GM18858 (cell line): ENCODE results near the gene NCBP3.
"Not testable (repeated sequence)": the region's sequence is repeated elsewhere in the genome, so short reads cannot be mapped to it uniquely, and the experiment has no call there.

Source experiments
- ATAC-seq: cut with Tn5 transposase; IDR thresholded peaks from one replicate; pipeline ENCODE4 v1.9.1; 2021; ENCODE audit not compliant: unreplicated experiment

Gene NCBP3

DNA sequence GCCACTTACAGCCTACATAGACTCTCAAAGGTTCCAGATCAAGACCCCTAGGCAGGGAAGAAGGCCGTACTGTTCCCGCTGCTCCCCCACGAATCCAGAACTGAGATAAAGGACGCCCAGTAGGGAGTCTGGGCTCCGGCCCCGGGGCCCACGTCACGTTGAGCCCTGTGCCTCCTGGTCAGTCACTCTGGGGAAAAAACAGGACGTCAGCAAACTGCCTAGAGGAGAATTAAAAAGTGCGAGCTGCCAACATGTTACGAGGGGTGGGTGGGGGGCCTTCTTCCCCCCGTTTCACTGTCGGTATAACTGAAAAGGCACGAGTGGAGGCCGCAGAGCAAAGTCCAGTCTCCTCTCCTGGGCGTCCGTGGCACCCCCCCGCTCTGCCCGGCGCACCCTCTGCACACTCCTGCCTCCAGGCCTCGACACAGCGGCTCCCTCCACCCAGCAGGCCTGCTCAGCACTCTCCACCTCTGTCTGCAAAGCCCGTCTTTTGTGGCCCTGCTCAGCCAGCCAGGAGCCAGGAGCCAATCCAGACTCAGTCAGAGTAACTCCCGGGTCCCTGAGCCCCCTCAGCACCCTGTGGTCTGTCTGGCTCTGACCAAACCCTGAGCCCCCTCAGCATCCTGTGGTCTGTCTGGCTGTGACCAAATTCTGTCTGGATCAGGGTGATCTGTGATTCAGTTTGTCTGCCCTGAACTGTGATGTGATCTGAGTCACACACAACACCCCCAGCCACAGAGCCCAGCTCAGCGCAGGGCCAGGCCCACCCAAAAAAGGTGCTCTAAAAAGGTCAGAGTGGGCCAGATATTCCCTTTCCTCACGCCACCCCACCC is 51.3 kb downstream of the NCBP3 start:
- no peak for ATAC-seq

DNA sequence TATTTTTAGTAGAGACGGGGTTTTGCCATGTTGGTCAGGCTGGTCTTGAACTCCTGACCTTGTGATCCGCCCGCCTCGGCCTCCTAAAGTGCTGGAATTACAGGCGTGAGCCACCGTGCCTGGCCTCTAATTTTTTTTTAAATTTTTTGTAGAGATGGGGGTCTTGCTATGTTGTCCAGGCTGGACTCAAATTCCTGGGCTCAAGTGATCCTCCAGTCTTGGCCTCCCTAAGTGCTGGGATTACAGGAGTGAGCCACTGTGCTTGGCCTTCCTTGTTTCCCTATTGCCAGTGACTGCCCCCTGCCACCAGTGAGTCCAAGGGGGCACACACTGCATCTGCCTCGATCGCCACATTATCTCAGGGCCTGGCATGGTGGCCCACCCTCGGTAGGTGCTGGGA is 51.9 kb downstream of the NCBP3 start:
- ATAC-seq = not testable (repeated sequence)

DNA sequence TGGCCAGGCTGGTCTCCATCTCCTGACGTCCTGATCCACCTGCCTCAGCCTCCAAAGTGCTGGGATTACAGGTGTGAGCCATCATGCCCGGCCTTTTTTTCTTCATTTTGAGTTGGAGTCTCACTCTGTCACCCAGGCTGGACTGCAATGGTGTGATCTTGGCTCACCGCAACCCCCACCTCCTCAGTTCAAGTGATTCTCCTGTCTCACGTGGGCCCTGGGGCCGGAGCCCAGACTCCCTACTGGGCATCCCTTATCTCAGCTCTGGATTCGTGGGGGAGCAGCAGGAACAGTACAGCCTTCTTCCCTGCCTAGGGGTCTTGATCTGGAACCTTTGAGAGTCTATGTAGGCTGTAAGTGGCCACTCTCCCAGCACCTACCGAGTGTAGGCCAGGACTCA is 52.8 kb downstream of the NCBP3 start:
- ATAC-seq = not testable (repeated sequence)

DNA sequence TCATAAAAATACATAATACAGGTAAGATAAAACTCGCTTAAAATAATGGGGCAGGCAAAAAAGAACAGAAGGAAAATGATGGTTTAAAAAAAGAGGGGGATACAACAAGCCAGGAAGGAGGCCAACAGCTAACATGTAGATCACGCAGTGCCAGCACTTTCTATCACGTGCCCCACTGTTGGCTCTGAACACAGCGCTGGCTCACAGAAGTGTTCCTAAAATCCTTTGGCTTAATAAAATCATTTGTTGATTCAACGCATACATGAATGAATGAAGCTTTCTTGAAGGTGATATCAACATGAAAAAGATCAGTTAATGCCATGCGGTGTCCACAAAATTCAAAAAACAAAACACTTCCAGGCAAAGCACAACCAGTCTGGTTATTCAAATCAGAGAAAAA is 53.6 kb downstream of the NCBP3 start:
- no peak for ATAC-seq

DNA sequence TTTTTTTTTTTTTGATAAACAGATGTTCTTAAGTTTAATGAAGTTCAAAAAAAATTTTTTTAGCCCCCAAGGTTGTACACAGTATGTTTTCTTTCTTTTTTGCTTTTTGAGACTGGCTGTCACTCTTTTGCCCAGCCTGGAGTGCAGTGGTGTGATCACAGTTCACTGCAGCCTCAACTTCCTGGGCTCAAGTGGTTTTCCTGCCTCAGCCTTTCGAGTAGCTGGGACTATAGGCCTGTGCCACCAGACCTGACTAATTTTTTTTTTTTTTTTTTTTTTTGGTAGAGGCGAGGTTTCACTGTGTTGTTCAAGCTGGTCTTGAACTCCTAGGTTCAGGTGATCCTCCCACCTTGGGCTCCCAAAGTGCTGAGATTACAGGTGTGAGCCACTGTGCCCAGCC is 57.8 kb downstream of the NCBP3 start:
- ATAC-seq = no peak

DNA sequence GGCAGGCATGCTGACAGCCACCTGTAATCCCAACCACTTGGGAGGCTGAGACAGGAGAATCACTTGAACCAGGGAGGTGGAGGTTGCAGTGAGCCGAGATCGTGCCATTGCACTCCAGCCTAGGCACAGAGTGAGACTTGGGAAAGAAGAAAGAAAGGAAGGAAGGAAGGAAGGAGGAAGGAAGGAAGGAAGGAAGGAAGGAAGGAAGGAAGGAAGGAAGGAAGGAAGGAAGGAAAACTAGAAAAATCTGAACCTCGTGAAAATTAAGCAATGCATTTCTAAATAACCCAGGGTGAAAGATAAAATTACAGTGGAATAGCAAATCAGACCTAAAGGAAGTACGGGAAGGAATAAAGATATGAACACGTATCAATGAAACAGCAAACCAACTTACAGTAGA is 60.7 kb downstream of the NCBP3 start:
- not testable (repeated sequence) for ATAC-seq

DNA sequence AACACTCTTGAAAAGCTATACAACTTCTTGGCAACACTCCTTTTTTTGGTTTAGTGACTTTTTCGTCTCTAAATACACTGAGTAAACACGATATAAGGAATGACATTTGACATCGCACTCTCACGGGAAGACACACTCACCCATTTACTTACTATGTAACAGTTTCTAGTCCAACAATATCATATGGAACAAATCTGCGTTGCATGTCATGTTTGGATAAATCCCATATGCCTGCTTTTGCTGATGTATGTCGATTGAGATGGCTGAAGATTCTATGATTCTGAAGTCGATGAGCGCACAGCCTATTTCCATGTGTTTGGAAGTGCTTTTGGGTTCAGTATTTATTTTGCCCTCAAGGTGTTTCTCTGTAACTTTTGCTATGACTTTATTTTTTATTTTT is 63.3 kb downstream of the NCBP3 start:
- no peak for ATAC-seq

DNA sequence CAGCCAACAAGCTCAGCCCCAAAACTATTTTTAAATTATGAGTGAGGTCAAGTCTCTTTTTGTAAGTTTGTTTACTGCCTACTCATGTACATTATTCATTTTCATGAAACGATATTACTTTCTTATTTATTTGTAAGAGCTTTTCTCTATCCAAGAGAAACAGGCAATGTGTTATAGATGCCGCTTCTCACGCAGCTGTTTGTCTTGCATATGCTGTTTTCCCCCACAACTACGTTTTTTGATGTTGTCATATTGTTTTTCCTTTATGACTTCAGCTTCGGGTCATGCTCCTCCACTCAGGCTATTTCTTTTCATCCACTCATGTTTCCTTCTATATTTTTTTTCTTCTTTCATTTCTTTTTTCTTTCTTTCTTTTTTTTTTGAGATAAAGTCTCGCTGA is 65.1 kb downstream of the NCBP3 start:
- no peak for ATAC-seq

DNA sequence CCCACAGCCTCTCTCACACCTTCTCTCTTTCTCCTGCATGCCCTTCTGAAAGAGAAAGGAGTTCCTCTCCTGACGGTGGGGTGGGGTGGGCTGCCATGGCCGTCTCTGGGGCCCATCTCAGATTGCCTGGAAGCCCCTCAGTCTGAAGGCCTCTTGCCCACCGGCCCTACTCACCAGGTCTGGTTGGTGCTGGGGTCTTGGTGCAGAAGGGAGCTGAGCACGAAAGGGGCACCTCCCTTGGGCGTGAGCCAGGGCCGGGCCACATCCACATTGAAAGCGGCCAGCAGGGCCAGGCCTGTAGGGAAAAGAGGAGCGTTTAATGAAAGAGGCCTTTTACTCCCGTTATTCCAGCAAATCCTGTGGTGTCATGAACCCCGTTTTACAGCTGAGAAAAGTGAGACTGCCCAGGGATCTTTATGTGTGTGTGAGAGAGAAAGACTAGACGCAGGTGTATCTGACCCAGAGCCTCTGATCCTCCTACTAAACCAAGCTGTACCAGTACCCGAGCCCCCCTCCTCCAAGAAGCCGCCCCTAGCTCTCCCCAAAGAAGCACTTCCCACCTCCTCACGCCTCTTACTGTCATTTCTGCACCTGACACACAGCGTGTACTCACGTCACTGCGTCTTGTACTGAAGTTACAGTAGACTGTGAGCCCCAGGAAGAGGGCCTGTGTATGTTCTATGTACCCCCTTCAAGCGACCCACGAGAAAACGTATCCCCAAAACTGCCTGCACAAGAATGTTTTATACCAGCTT is 68.5 kb downstream of the NCBP3 start:
- ATAC-seq = no peak

DNA sequence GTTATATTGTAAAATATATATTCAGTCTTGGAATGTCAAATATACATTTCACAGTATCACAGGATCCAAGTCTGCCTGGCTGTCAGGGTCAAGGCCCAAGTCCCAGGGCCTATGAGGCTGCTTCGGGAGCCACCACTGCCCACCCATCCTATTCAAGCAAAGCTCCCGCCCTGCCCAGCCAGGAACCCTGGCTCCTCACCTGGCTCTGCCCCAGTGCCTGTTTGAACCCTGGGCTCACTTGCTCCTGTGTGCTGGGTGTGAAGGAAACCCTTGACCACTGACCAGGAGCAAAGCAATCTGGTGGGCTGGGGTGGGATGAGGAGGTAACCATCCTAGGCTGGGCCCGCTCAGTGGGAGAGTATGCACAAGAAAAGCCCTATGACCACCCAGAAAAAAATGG is 72.1 kb downstream of the NCBP3 start:
- no peak for ATAC-seq

DNA sequence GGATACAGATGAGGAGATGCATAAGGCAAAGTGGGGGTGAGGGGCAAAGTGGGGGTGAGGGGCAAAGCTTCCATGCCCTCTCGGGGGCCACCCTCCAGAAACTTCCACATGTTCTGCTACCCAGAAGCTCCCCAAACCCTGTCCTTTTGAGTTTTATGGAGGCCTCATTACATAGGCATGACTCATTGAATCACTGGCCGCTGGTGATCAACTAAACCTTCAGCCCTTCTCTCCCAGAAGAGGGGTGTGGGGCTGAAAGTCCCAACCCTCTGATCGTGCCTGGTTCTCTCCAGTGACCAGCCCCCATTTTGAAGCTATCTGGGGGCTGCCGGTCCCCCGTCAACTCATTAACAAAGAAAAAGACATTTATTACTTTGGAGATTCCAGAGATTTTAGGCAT is 72.5 kb downstream of the NCBP3 start:
- no peak for ATAC-seq

DNA sequence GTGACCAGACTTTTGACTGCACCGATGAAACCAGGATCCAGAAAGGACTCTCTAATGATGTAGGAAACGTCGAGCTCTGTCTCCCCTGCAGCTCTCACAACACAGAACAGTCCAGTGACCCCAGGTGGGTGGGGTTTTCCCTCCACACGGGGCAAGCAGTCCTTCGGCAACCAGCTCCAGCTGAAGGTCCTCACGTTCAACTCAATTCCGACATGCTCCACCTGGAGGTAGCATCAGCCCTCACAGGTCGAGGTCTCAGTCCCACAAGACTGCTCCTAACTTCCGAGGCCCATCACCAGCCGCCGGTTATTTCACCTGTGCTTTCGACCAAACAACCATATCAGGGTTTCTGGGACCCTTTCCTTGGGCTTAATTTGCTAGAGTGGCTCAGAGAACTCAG is 73.3 kb downstream of the NCBP3 start:
- ATAC-seq = no peak

DNA sequence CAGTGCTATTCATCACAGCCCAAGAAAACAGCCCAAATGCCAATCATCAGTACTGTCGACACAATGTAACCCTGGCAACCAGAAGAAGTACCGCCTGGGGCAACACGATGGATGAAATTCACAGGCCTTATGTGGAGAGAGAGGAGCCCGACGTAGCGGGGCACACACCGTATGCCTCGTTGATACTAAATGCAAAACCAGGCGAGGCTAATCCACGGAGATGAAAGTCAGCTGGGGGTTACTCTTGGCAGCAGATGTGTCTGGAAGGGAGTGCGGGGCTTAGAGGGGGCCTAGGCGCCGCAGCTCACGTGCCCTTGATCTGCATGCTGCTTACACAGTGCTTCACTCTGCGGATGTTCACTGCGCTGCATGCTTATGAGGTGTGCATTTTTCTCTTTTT is 74.9 kb downstream of the NCBP3 start:
- no peak for ATAC-seq

DNA sequence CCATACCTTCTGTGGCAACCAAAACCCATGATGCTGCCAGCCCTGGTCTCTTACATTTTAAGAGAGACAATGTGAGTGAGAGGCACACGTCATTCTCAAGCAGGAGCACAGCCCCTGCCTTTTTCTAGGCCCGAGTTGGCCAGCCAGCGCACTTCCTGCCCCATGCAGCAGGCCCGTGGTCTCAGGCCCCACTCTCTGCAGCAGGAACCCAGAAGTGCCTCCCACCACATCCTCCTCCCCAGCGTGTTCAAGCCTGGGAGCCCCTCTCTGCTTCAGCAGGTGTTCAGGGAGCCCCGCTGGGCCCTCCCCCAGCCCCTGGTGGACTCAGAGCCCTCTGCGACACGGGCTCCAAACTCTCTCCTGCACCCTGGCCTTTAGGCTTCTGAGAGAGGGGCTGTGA is 75.6 kb downstream of the NCBP3 start:
- no peak for ATAC-seq

DNA sequence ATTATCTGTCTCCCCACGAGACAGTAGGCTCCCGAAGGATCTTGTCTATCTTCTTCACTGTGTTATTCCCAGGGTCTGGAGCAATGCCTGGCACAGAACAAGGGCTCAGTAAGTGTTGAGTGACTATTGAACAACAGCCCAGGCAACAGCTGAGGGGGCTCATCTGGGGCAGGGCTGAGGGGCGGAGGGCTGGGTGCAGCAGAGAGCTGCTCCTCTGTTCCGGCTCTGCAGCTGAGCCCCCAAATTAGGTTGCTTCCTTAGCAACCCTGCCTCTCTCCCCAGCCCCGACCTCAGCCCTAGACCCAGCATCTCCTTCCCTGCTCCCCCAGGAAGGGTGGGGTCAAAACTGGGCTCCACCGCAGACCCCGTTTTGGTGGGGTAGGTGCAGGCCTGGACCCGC is 77.3 kb downstream of the NCBP3 start:
- ATAC-seq = no peak

DNA sequence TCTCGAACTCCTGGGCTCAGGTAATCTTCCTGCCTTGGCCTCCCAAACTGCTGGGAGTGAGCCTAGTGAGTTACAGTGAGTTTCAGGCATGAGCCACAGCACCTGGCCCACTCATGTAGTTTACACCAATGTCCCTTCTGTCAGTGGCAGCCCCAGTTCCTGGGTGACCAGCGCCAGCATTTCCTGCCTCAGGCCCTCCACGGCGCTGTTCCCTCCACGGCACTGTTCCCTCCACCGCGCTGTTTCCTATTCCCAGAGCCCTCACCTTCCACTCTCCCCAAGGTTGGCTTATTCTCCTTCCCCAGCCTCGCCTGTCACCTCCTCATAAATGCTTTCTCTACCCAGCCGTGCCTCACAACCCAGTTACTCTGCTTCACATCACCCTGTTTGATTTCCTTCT is 77.7 kb downstream of the NCBP3 start:
- ATAC-seq = no peak

DNA sequence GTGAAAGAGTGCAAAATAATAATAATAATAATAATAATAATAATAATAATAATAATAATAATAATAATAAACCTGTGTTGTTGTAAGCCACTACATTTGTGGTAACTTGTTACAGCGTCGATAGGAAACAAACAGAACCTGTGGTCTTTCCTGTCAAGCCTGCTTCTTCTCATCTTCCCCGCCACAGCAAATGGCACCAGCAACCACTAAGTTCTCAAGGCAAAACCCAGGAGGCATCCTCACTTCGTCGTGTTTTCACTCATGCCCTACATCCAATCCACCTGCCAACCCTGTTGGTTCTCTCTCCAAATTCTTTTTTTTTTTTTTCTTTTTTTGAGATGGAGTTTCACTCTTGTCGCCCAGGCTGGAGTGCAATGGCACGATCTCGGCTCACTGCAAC is 79.3 kb downstream of the NCBP3 start:
- ATAC-seq = no peak

DNA sequence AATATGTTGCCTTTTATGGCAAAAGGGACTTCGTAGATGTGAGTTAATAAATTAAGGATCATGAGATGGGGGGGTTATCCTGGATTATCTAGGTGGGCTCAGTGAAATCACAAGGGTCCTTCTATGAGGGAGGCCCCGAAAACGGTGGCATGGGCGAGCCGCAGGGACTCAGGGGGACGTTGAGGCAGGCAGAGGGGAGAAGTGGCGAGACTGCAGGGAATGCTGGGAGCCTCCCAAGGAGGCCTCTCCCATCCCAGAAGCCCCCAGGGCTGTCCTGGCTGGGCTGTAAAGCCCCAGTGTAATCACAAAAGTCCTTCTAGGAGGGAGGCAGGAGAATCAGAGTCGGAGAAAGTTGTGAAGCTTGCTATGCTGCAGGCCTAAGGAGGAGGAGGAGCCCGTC is 80.1 kb downstream of the NCBP3 start:
- ATAC-seq = no peak

DNA sequence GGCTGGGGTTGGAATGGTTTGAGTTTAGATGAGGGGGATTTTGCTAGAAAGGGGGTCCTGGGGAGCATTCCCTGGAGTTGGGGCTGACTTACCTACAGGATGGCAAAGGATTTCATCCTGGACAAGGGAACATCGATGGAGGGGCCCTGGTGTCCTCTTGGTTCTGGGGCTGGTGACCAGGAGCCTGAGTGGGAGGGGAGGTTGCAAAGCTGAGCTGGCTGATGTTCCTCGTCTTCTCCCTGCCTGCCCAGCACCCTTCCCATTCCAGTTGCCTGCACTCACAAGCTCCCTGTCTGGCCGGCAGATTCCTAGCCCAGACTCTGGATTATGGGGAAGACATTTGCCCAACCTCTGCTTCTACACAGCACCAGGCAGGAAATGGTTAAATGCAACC is 82.3 kb downstream of the NCBP3 start:
- ATAC-seq = no peak

DNA sequence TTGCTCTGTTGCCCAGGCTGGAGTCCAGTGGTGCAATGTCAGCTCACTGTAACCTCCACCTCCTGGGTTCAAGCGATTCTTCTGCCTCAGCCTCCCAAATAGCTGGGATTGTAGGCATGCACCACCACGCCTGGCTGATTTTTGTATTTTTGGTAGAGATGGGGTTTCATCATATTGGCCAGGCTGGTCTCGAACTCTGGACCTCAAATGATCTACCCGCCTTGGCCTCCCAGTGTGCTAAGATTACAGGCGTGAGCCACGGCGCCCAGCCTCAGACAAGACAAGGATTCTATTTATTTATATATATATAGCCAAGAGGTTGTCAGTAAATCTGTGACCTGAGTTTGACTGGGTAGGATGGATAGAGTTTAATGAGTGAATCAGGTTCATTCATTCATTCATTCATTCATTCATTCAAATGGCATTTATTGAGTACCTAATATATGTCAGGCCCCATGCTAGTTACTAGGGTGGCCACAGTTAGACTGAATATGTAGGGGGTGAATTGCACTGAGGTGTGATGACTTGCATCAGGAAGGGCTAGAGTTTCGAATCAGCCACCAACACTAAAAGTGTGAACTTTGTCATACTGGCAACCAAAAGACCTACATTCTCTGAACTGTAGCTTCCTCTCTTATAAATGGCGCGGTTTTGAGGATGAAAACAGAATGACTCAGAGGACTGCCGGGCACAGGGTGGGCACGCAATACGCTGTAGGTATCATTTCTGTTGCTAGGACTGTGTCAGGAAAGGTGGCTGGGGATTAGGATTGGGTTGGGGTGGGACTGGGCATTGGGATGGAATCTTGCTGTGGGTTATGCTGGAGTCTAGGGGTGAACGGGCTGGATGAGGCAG is 82.9 kb downstream of the NCBP3 start:
- no peak for ATAC-seq

DNA sequence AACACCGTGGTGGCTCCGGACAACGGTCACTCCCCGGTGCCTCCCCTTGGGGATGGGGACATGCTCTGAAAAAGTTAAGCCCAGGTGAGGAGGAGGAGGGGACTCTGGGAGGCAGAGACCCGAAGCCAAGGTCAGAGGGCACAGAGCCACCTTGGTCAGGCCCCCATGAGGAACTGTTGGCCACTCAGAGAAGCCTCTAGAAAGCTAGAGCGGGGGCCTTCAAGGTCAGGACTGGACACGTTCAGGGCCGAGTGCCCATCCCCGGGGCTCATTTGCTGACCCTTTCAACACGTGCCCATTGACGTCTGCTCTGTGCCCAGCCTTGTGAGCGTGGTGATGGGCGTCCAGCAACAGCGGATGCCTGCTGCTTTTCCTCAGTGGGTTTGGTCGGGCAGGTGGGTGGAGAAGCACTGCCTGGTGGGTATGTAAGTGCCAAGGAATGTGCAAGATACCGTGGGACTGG is 84.1 kb downstream of the NCBP3 start:
- ATAC-seq = no peak
